ENCODE measurements around the gene IPPK.

IPPK gene

GRCh38 chr9:92612292-92612691 lies 57.6 kb downstream of the IPPK start:
- Histone ChIP-seq H3F3A (ENCODE audit: insufficient read depth, low read length) (peaks cover 5% of the 10 kb centered on the region; the same call in 1 of the 2 replicates), H3K9me2 (replicated peaks; ENCODE audit: insufficient read depth, low read length) (no peaks in the 10 kb centered on the region), H4K20me1 (ENCODE audit: insufficient read depth, low read length) (no peaks in the 10 kb centered on the region), H3K27ac (ENCODE audit: low read length) (no peak overlapping the region), H3K36me3 (replicated peaks; ENCODE audit: insufficient read depth, low read length) (peaks cover 12% of the 10 kb centered on the region; the same call in 1 of the 2 replicates), H3K4me3 (ENCODE audit: low read length) (no peak overlapping the region), H3K4me1 (ENCODE audit: low read length) (peaks cover 11% of the 10 kb centered on the region), H3K79me2 (ENCODE audit: low read length) (no peaks in the 10 kb centered on the region), H2AFZ (ENCODE audit: low read length) (no peak overlapping the region), H3K9ac (ENCODE audit: low read length) (no peak overlapping the region), H3K27me3 (replicated peaks; ENCODE audit: insufficient read depth, low read length) (no peaks in the 10 kb centered on the region), H3K4me2 (ENCODE audit: low read depth, low read length) (no peak overlapping the region), H3K9me3 (replicated peaks; ENCODE audit: insufficient read depth, low read length) (no peaks in the 10 kb centered on the region)
- no peak for DNase-seq
- TF ChIP-seq CTCF (IDR thresholded peaks at IDR 0.05; ENCODE audit: low read length) (no peak), EZH2 (optimal IDR thresholded peaks at IDR 0.05; ENCODE audit: low read depth, low read length) (no peak), EZH2phosphoT487 (IDR thresholded peaks at IDR 0.05; ENCODE audit: low read length) (no peak)

GRCh38 chr9:92611621-92612285 lies 58.2 kb downstream of the IPPK start:
- Histone ChIP-seq H2AFZ (ENCODE audit: low read length) (no peak overlapping the region), H3K27ac (ENCODE audit: low read length) (no peak overlapping the region), H3K27me3 (replicated peaks; ENCODE audit: insufficient read depth, low read length) (no peaks in the 10 kb centered on the region), H3K9me2 (replicated peaks; ENCODE audit: insufficient read depth, low read length) (no peaks in the 10 kb centered on the region), H3K9me3 (replicated peaks; ENCODE audit: insufficient read depth, low read length) (no peaks in the 10 kb centered on the region), H4K20me1 (ENCODE audit: insufficient read depth, low read length) (no peaks in the 10 kb centered on the region), H3K9ac (ENCODE audit: low read length) (no peak overlapping the region), H3K4me3 (ENCODE audit: low read length) (no peak overlapping the region), H3K4me1 (ENCODE audit: low read length) (peaks cover 15% of the 10 kb centered on the region), H3K79me2 (ENCODE audit: low read length) (no peaks in the 10 kb centered on the region), H3F3A (ENCODE audit: insufficient read depth, low read length) (peaks cover 9% of the 10 kb centered on the region; the same call in 1 of the 2 replicates), H3K36me3 (replicated peaks; ENCODE audit: insufficient read depth, low read length) (peaks cover 12% of the 10 kb centered on the region; the same call in 1 of the 2 replicates), H3K4me2 (ENCODE audit: low read depth, low read length) (no peak overlapping the region)
- DNase-seq = no peak
- TF ChIP-seq EZH2 (optimal IDR thresholded peaks at IDR 0.05; ENCODE audit: low read depth, low read length) = no peak
- TF ChIP-seq CTCF (IDR thresholded peaks at IDR 0.05; ENCODE audit: low read length) = no peak
- TF ChIP-seq EZH2phosphoT487 (IDR thresholded peaks at IDR 0.05; ENCODE audit: low read length) = no peak

DNA sequence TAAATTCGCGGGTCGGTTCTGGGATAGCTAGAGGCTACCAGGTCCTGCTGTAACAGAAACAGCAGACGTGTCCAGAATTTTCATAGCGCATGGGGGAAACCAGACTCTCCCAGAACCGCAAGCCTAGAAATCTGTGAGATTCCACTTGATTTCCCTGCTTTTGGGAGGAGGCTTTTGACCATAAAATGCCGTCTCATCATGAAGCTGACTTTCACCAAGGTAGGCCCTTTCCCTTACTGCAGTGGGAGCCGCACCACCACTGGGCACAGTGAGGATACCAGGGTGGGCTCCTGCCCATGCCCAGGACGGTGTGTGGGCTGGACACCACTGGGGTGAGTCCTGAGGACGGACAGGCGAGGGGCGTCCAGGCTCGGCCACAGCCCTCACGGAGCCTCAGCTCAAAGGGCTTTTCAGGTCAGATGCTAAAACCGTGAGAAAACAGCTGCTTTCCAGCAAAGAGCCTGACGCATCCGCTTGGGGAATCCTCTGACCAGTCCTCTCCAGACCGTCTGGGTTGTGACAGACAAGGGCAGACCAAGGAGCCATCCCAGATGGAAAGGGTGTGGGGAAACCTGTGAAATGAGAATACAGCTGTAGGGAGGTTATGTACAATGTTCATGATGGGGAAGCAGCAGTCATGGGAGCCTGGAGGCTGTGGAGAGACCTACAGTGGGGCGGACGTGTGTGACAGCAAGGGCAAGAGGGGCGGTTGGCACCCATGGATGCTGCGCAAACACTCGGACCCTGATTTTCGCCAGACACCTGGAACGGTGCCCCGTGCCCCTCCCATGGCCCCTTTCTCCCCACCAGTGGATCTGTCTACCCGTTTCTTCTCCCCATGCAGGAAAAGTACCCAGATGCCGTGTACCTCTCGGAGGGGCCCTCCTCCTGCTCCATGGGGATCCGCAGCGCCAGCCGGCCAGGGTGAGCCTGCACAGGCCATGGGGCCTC lies 59.2 kb downstream of the IPPK start:
- H3K9me2 ChIP-seq (replicated peaks; ENCODE audit: insufficient read depth, low read length) = no peaks in the 10 kb centered on the region
- no peak for TF ChIP-seq CTCF (IDR thresholded peaks at IDR 0.05; ENCODE audit: low read length)
- no peak overlapping the region for H3K9ac ChIP-seq (ENCODE audit: low read length)
- H3F3A ChIP-seq (ENCODE audit: insufficient read depth, low read length) = peaks cover 9% of the 10 kb centered on the region; the same call in 1 of the 2 replicates
- DNase-seq = no peak
- H3K27me3 ChIP-seq (replicated peaks; ENCODE audit: insufficient read depth, low read length) = no peaks in the 10 kb centered on the region
- H4K20me1 ChIP-seq (ENCODE audit: insufficient read depth, low read length) = no peaks in the 10 kb centered on the region
- H3K4me3 ChIP-seq (ENCODE audit: low read length) = no peak overlapping the region
- no peak overlapping the region for H2AFZ ChIP-seq (ENCODE audit: low read length)
- H3K4me2 ChIP-seq (ENCODE audit: low read depth, low read length) = no peak overlapping the region
- peaks cover 12% of the 10 kb centered on the region; the same call in 1 of the 2 replicates for H3K36me3 ChIP-seq (replicated peaks; ENCODE audit: insufficient read depth, low read length)
- peaks cover 4% of the 10 kb centered on the region; the same call in 1 of the 2 replicates for H3K79me2 ChIP-seq (ENCODE audit: low read length)
- no peak overlapping the region for H3K27ac ChIP-seq (ENCODE audit: low read length)
- no peaks in the 10 kb centered on the region for H3K9me3 ChIP-seq (replicated peaks; ENCODE audit: insufficient read depth, low read length)
- H3K4me1 ChIP-seq (ENCODE audit: low read length) = peaks cover 20% of the 10 kb centered on the region
